ENCODE data around the gene HLF.
"Not testable (repeated sequence)": the region's sequence is repeated elsewhere in the genome, so short reads cannot be mapped to it uniquely, and the experiment has no call there.

Gene HLF

GRCh38 chr17:55326030-55326429 lies 61.3 kb downstream of the HLF start:
- DNase-seq (ENCODE audit: low read depth in 1 of 2, low spot score in 1 of 2), result no peak

GRCh38 chr17:55327225-55328088 lies 62.7 kb downstream of the HLF start:
- no peak for DNase-seq (ENCODE audit: low read depth in 1 of 2, low spot score in 1 of 2)

- not testable (repeated sequence) for DNase-seq (ENCODE audit: low read depth in 1 of 2, low spot score in 1 of 2)
Measured at GRCh38 chr17:55328514-55328913, 63.8 kb downstream of the HLF start.

GRCh38 chr17:55330344-55330933 lies 65.7 kb downstream of the HLF start:
- no peak for DNase-seq (ENCODE audit: low read depth in 1 of 2, low spot score in 1 of 2)

- no peak for DNase-seq (ENCODE audit: low read depth in 1 of 2, low spot score in 1 of 2)
Measured at GRCh38 chr17:55332296-55333041, 67.7 kb downstream of the HLF start.

- no peak for DNase-seq (ENCODE audit: low read depth in 1 of 2, low spot score in 1 of 2)
Measured at GRCh38 chr17:55334285-55334684, 69.5 kb downstream of the HLF start.

- no peak for DNase-seq (ENCODE audit: low read depth in 1 of 2, low spot score in 1 of 2)
Measured at GRCh38 chr17:55334881-55335540, 70.3 kb downstream of the HLF start.

GRCh38 chr17:55335625-55336024 lies 70.9 kb downstream of the HLF start:
- DNase-seq (ENCODE audit: low read depth in 1 of 2, low spot score in 1 of 2), result no peak

GRCh38 chr17:55336426-55336825 lies 71.7 kb downstream of the HLF start:
- no peak for DNase-seq (ENCODE audit: low read depth in 1 of 2, low spot score in 1 of 2)

- DNase-seq (ENCODE audit: low read depth in 1 of 2, low spot score in 1 of 2), result no peak
Measured at GRCh38 chr17:55340176-55340575, 75.4 kb downstream of the HLF start.

- no peak for DNase-seq (ENCODE audit: low read depth in 1 of 2, low spot score in 1 of 2)
Measured at GRCh38 chr17:55340686-55341085, 75.9 kb downstream of the HLF start.

- no peak for DNase-seq (ENCODE audit: low read depth in 1 of 2, low spot score in 1 of 2)
Measured at GRCh38 chr17:55341432-55341831, 76.7 kb downstream of the HLF start.

- no peak for DNase-seq (ENCODE audit: low read depth in 1 of 2, low spot score in 1 of 2)
Measured at GRCh38 chr17:55342800-55343585, 78.2 kb downstream of the HLF start.

- DNase-seq (ENCODE audit: low read depth in 1 of 2, low spot score in 1 of 2), result no peak
Measured at GRCh38 chr17:55343900-55344513, 79.2 kb downstream of the HLF start.

- no peak for DNase-seq (ENCODE audit: low read depth in 1 of 2, low spot score in 1 of 2)
Measured at GRCh38 chr17:55344514-55344997, 79.8 kb downstream of the HLF start.

GRCh38 chr17:55345132-55345531 lies 80.4 kb downstream of the HLF start:
- no peak for DNase-seq (ENCODE audit: low read depth in 1 of 2, low spot score in 1 of 2)

GRCh38 chr17:55346658-55347057 lies 81.9 kb downstream of the HLF start:
- DNase-seq (ENCODE audit: low read depth in 1 of 2, low spot score in 1 of 2), result no peak

- no peak for DNase-seq (ENCODE audit: low read depth in 1 of 2, low spot score in 1 of 2)
Measured at GRCh38 chr17:55347341-55347740, 82.6 kb downstream of the HLF start.

- DNase-seq (ENCODE audit: low read depth in 1 of 2, low spot score in 1 of 2), result peak; percentile 7 to 16
Measured at GRCh38 chr17:55348749-55349354, 84.1 kb downstream of the HLF start.

- no peak for DNase-seq (ENCODE audit: low read depth in 1 of 2, low spot score in 1 of 2)
Measured at GRCh38 chr17:55350825-55351205, 86.1 kb downstream of the HLF start.

Measured in activated T-helper 1 cell treated with anti-CD3 and anti-CD28 coated beads, Interleukin-2, amount 50 U/mL, for 16 hours (primary cell).